OCI-LY3 (cell line): ENCODE data around the gene G6PD.

Source experiments
- H2AFZ ChIP-seq: fragments of 200-600, 300-600 bp; shearing (Covaris generic); 2 replicates; pipeline ENCODE4 v1.6.0; 2014; ENCODE audit warnings: antibody characterized with exemption, low read depth, low read length
- H3K27ac ChIP-seq: fragments of 200-600, 300-600 bp; sonication (generic); 2 replicates; pipeline ENCODE4 v1.5.1; 2014; ENCODE audit warnings: mild to moderate bottlenecking, low read length, moderate library complexity, mixed read lengths
- H3K27me3 ChIP-seq: fragments of 200-600, 300-600 bp; sonication (generic); 2 replicates; pipeline ENCODE4 v1.6.1; 2014; ENCODE audit warnings: low read depth, low read length, mixed read lengths
- H3K36me3 ChIP-seq: fragments of 200-600, 300-600 bp; sonication (generic); replicated peaks from 2 replicates; pipeline ENCODE3; 2014; ENCODE audit warnings: low read depth, low read length, mixed read lengths
- H3K4me1 ChIP-seq: fragments of 300-600, 200-600 bp; sonication (generic); 2 replicates; pipeline ENCODE4 v1.6.1; 2014; ENCODE audit warnings: low read length, mixed read lengths
- H3K4me2 ChIP-seq: fragments of 200-600, 300-600 bp; sonication (generic); 2 replicates; pipeline ENCODE4 v1.6.1; 2014; ENCODE audit warnings: low read length, mixed read lengths
- H3K4me3 ChIP-seq: fragments of 300-600, 200-600 bp; sonication (generic); 2 replicates; pipeline ENCODE4 v1.5.1; 2014; ENCODE audit warnings: antibody characterized with exemption, mild to moderate bottlenecking, low read length, moderate library complexity
- H3K79me2 ChIP-seq: fragments of 300-600, 200-600 bp; shearing (Covaris generic); 2 replicates; pipeline ENCODE4 v1.6.1; 2014; ENCODE audit warnings: mild to moderate bottlenecking, low read length, mixed read lengths
- H3K9ac ChIP-seq: fragments of 300-600, 200-600 bp; shearing (Covaris generic); 2 replicates; pipeline ENCODE4 v1.6.0; 2014; ENCODE audit warnings: mild to moderate bottlenecking, low read length, moderate library complexity
- H3K9me3 ChIP-seq: fragments of 200-600, 300-600 bp; shearing (Covaris generic); 2 replicates; pipeline ENCODE4 v1.6.1; 2014; ENCODE audit warnings: low read length, mixed read lengths; ENCODE audit not compliant: insufficient read depth
- H4K20me1 ChIP-seq: fragments of 200-600, 300-600 bp; sonication (generic); 2 replicates; pipeline ENCODE4 v1.6.1; 2016; ENCODE audit warnings: low read length, mixed read lengths; ENCODE audit not compliant: insufficient read depth
- EZH2phosphoT487 ChIP-seq: fragments of 200-600 bp; shearing (Covaris generic); IDR thresholded peaks from 2 replicates; pipeline ENCODE4 v1.6.1; 2018; ENCODE audit warnings: antibody characterized with exemption, mixed run types, low read depth
- TF ChIP-seq, protein P1 (sequence below): fragments of 200-600, 300-600 bp; sonication (generic); IDR thresholded peaks from 2 replicates; pipeline ENCODE4 v1.5.1; 2014; ENCODE audit warnings: antibody characterized with exemption, low read length, low read depth

G6PD gene

DNA sequence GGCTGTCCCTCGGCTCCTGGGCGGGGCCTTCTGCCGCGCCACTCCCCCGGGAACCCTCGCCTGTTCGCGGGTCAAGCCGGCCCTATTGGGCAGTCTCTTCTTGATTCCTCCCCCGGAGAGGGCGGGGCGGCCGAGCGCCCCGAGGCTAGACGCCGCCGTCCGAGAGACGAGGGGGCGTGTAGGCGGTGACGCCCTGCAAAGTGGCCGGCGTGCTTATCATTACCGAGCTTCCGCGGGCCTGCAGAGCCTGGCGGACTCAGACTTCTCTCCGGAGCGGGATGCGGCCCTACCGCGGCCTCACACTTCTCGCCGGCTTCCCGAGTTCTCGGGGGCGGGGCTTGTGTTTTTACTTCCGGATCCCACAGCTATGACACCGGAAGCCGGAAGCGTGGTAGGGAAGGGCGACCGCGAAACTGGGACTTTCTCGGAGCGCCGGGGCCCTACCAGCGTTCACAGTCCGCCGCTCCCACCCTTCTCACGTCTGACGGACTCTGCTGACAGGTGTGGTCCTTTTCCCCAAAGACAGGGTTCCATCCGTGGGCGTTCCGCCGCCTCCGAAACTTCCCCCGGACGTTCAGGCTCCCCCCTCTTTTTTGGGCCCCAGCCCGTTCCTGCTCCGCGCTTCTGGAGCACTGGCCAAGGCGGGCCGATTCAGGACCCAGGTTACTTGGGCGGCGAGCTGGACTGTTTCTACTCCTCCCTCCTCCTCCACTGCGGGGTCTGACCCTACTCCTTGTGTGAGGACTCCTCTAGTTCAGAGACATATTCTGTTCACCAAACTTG lies 790 bp upstream of the G6PD start, which contains the start of gene IKBKG:
IKBKG (plus strand) TSS at position 376 of the 783 bp plus-strand sequence. CDS start 4,383 bp downstream, outside the sequence.
- Histone ChIP-seq H2AFZ (peak within 1 kb of the TSS; percentile 83; the same call in 1 of the 2 replicates), H4K20me1 (no peaks in the 10 kb centered on the region), H3K27ac (peak within 1 kb of the TSS; percentile 93), H3K4me2 (peak within 1 kb of the TSS; percentile 98), H3K9me3 (no peaks in the 10 kb centered on the region), H3K4me1 (0 out of 2 replicates have a peak, but pooled peaks cover 5% of the 10 kb centered on the region), H3K36me3 (no peaks in the 10 kb centered on the region), H3K9ac (peak within 1 kb of the TSS; percentile 91), H3K79me2 (peaks cover 30% of the 10 kb centered on the region), H3K27me3 (no peaks in the 10 kb centered on the region), H3K4me3 (peak within 1 kb of the TSS; percentile 98)
- TF ChIP-seq, protein P1, sequence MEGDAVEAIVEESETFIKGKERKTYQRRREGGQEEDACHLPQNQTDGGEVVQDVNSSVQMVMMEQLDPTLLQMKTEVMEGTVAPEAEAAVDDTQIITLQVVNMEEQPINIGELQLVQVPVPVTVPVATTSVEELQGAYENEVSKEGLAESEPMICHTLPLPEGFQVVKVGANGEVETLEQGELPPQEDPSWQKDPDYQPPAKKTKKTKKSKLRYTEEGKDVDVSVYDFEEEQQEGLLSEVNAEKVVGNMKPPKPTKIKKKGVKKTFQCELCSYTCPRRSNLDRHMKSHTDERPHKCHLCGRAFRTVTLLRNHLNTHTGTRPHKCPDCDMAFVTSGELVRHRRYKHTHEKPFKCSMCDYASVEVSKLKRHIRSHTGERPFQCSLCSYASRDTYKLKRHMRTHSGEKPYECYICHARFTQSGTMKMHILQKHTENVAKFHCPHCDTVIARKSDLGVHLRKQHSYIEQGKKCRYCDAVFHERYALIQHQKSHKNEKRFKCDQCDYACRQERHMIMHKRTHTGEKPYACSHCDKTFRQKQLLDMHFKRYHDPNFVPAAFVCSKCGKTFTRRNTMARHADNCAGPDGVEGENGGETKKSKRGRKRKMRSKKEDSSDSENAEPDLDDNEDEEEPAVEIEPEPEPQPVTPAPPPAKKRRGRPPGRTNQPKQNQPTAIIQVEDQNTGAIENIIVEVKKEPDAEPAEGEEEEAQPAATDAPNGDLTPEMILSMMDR = no peak
- no peak for TF ChIP-seq EZH2phosphoT487

GRCh38 chrX:154545673-154546274 lies 872 bp downstream of the G6PD start:
- Histone ChIP-seq H3K79me2 (peaks cover 30% of the 10 kb centered on the region), H3K27ac (no peak overlapping the region), H2AFZ (no peak overlapping the region), H3K9ac (peak overlapping the region; percentile 91; the same call in 1 of the 2 replicates), H3K4me3 (peak overlapping the region; percentile 98), H3K36me3 (no peaks in the 10 kb centered on the region), H4K20me1 (no peaks in the 10 kb centered on the region), H3K4me1 (0 out of 2 replicates have a peak, but pooled peaks cover 5% of the 10 kb centered on the region), H3K9me3 (no peaks in the 10 kb centered on the region), H3K27me3 (no peaks in the 10 kb centered on the region), H3K4me2 (peak overlapping the region; percentile 98)
- no peak for TF ChIP-seq EZH2phosphoT487
- TF ChIP-seq, protein P1 = no peak

DNA sequence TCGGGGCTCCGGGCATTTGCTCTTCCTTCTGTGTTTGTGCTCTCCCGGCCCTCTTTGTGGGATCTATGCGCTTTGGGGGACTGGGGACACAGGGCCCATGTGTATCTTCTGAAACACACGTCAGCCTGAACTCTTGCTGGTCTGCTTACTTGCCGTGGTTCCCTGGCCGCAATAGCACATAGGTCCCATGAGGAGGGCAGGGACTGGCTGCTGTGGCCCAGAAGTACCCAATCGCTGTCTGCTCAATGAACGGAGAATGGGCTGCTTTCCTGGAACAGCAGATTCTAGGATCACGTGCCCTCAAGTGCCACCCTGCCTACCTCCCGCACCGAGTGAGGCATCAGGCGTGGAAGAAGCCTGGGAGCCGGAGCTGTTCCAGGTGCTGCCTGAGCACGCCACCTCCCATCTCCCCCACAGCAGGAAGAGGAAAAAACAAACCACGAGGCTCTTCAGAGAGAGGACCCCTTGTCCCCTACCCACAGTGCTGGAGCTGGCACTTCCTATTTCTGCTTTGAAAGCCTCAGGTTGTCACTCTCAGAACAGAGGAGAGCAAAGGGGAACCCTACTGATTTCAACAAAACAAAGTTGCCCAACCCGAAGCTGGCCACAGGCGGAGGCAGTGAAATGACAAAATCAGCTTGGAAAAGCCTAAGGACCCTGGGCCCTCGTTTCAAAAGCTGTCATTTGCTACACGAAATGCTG lies 3.8 kb downstream of the G6PD start:
- Histone ChIP-seq H3K4me1 (0 out of 2 replicates have a peak, but pooled peaks cover 5% of the 10 kb centered on the region), H3K4me2 (no peak overlapping the region), H3K4me3 (no peak overlapping the region), H3K79me2 (peaks cover 3% of the 10 kb centered on the region), H3K9me3 (no peaks in the 10 kb centered on the region), H4K20me1 (no peaks in the 10 kb centered on the region), H3K9ac (no peak overlapping the region), H2AFZ (no peak overlapping the region), H3K36me3 (no peaks in the 10 kb centered on the region), H3K27me3 (no peaks in the 10 kb centered on the region), H3K27ac (no peak overlapping the region)
- TF ChIP-seq EZH2phosphoT487 = no peak
- TF ChIP-seq, protein P1 = no peak
